CD14-positive monocyte (primary cell): ENCODE data around the gene NUP85. TPM values are rescaled to one million over a fixed set of nuclear protein-coding genes. Genes with fewer than 3 reads are reported as not detected.

Experiments used
- DNase-seq, 3 donors: peaks; one replicate each; pipeline ENCODE4 v3.0.0-alpha.2; 2011 to 2022
- H2AFZ ChIP-seq: 2 replicates; pipeline ENCODE4 v1.6.0; 2012; ENCODE audit warnings: mild to moderate bottlenecking, low read depth, low read length, inconsistent platforms; ENCODE audit not compliant: insufficient read depth, poor library complexity, severe bottlenecking
- H3K27ac ChIP-seq, 2 donors: 1 replicate in 1 of 2; 2 replicates in 1 of 2; pipeline ENCODE4 v1.5.1; 2012 to 2013; ENCODE audit warnings: low read length in 2 of 2, control low read depth in 1 of 2, inconsistent platforms in 1 of 2, low read depth in 1 of 2, mild to moderate bottlenecking in 1 of 2
- H3K27me3 ChIP-seq, 2 donors: one replicate each; pipeline versions ENCODE4 v1.6.0 to v1.6.1; 2011 to 2013; ENCODE audit warnings: low read length in 2 of 2; ENCODE audit not compliant: control insufficient read depth in 2 of 2, insufficient read depth in 2 of 2
- H3K36me3 ChIP-seq, 2 donors: replicated peaks in 1 of 2; 1 replicate in 1 of 2; 2 replicates in 1 of 2; pipeline versions ENCODE4 v1.5.1 to v1.6.1; 2012 to 2013; ENCODE audit warnings: low read length in 2 of 2, control low read depth in 1 of 2, inconsistent platforms in 1 of 2, mild to moderate bottlenecking in 1 of 2; ENCODE audit not compliant: insufficient read depth in 2 of 2, control insufficient read depth in 1 of 2
- H3K4me1 ChIP-seq, 2 donors: 1 replicate in 1 of 2; 2 replicates in 1 of 2; pipeline versions ENCODE4 v1.5.1 to v1.6.1; 2012 to 2013; ENCODE audit warnings: low read length in 2 of 2, control low read depth in 1 of 2, inconsistent platforms in 1 of 2, mild to moderate bottlenecking in 1 of 2, moderate library complexity in 1 of 2; ENCODE audit not compliant: insufficient read depth in 2 of 2, control insufficient read depth in 1 of 2
- H3K4me2 ChIP-seq: replicated peaks from 2 replicates; pipeline ENCODE3; 2012; ENCODE audit warnings: low read length, moderate library complexity, mild to moderate bottlenecking; ENCODE audit not compliant: poor library complexity, severe bottlenecking; ENCODE audit errors: extremely low read depth
- H3K4me3 ChIP-seq, 3 experiments: fragments of 200-600 bp in 1 of 3; sonication (generic) in 1 of 3; replicated peaks in 1 of 3; 1 replicate in 2 of 3; 2 replicates in 1 of 3; pipeline ENCODE4 v1.5.1; 2011 to 2013; ENCODE audit warnings: low read length in 3 of 3, mild to moderate bottlenecking in 3 of 3, control low read depth in 2 of 3, low read depth in 2 of 3, inconsistent platforms in 1 of 3, moderate library complexity in 1 of 3
- H3K79me2 ChIP-seq: 2 replicates; pipeline ENCODE4 v1.6.0; 2012; ENCODE audit warnings: mild to moderate bottlenecking, control low read depth, inconsistent platforms, low read length, moderate library complexity; ENCODE audit not compliant: insufficient read depth
- H3K9ac ChIP-seq: 2 replicates; pipeline ENCODE4 v1.6.0; 2017; ENCODE audit warnings: low read length, mild to moderate bottlenecking; ENCODE audit not compliant: insufficient read depth, poor library complexity, severe bottlenecking
- H3K9me3 ChIP-seq, 2 donors: replicated peaks in 1 of 2; 1 replicate in 1 of 2; 2 replicates in 1 of 2; pipeline versions ENCODE4 v1.5.1 to v1.6.1; 2012 to 2013; ENCODE audit warnings: low read length in 2 of 2, control low read depth in 1 of 2; ENCODE audit not compliant: control insufficient read depth in 1 of 2, insufficient read depth in 1 of 2
- H4K20me1 ChIP-seq: 2 replicates; pipeline ENCODE4 v1.6.0; 2012; ENCODE audit warnings: mild to moderate bottlenecking, low read length, control low read depth, moderate library complexity; ENCODE audit not compliant: insufficient read depth
- H3K27ac Mint-ChIP-seq, 7 donors: one replicate each; pipeline ENCODE4 v1.8.0; 2020; ENCODE audit warnings: mild to moderate bottlenecking in 7 of 7, mixed read lengths in 7 of 7, moderate library complexity in 6 of 7, inconsistent platforms in 2 of 7
- H3K27me3 Mint-ChIP-seq, 3 donors: one replicate each; pipeline ENCODE4 v1.8.0; 2021 to 2022; ENCODE audit warnings: low read depth in 3 of 3, mild to moderate bottlenecking in 3 of 3, mixed read lengths in 3 of 3, moderate library complexity in 3 of 3, inconsistent platforms in 1 of 3
- H3K36me3 Mint-ChIP-seq, 2 donors: one replicate each; pipeline ENCODE4 v1.8.0; 2020; ENCODE audit warnings: mixed read lengths in 2 of 2, inconsistent platforms in 1 of 2, mild to moderate bottlenecking in 1 of 2
- H3K4me1 Mint-ChIP-seq: one replicate; pipeline ENCODE4 v1.8.0; 2020; ENCODE audit warnings: mild to moderate bottlenecking, mixed read lengths
- H3K4me3 Mint-ChIP-seq, 2 donors: one replicate each; pipeline ENCODE4 v1.8.0; 2020; ENCODE audit warnings: mild to moderate bottlenecking in 2 of 2, mixed read lengths in 2 of 2, moderate library complexity in 1 of 2
- H3K9me3 Mint-ChIP-seq, 7 donors: one replicate each; pipeline ENCODE4 v1.8.0; 2020 to 2022; ENCODE audit warnings: mixed read lengths in 7 of 7, mild to moderate bottlenecking in 6 of 7, moderate library complexity in 6 of 7, inconsistent platforms in 2 of 7
- CTCF ChIP-seq: fragments of 200-600 bp; IDR thresholded peaks from one replicate; pipeline ENCODE4 v1.8.0; 2022; ENCODE audit warnings: antibody characterized with exemption, mild to moderate bottlenecking
- WGBS: methylation state at CpG from one replicate; pipeline ENCODE4 v1.1.5; 2013; ENCODE audit warnings: missing lambda C conversion rate; ENCODE audit not compliant: insufficient coverage; 5-methylcytosine and 5-hydroxymethylcytosine counted together
- intact Hi-C, 2 donors: fragments of 100-400 bp; cut with micrococcal nuclease; formaldehyde crosslinking; loops; one replicate each; pipeline versions ENCODE4 v1.15.0 to v1.15.1; 2023
- polyA plus RNA-seq, 3 donors: library from polyadenylated mRNA; depleted of rRNA in 1 of 3; unstranded in 2 of 3; stranded (reverse) in 1 of 3; fragments of 300-500 nt in 2 of 3; fragments of >200 nt in 1 of 3; fragmentation: Illumina TruSeq in 2 of 3; gene quantifications; 1 replicate in 2 of 3; 2 replicates in 1 of 3; pipeline ENCODE4 v1.2.3, GENCODE V29; 2012 to 2021

NUP85 gene
- polyA plus RNA-seq, 3 donors, result 36.3 to 94.2 (median 38.7) TPM

GRCh38 chr17:75271233-75271954, 65.9 kb downstream of the NUP85 start:
- H2AFZ ChIP-seq, result peak overlapping the region; percentile 91
- Mint-ChIP-seq H3K9me3 (peaks cover 0 to 4% (median 0%) of the 10 kb centered on the region in 7 donors), H3K36me3 (peaks cover 30 to 40% of the 10 kb centered on the region in 2 donors), H3K4me3 (peak overlapping the region; percentile 72 to 87), H3K27me3 (peaks cover 0 to 2% (median 0%) of the 10 kb centered on the region in 3 donors), H3K4me1 (peaks cover 54% of the 10 kb centered on the region), H3K27ac (peak overlapping the region; percentile 36 to 81 (median 70))
- H3K9me3 ChIP-seq, result no peaks in the 10 kb centered on the region
- peaks cover 63% of the 10 kb centered on the region for H3K79me2 ChIP-seq
- peak overlapping the region; percentile 89 for H3K4me2 ChIP-seq
- peak; percentile 78 to 89 (median 88) for DNase-seq
- peaks cover 54 to 59% of the 10 kb centered on the region in 2 donors for H3K4me1 ChIP-seq
- peak overlapping the region; percentile 52 to 90 for H3K27ac ChIP-seq
- WGBS, result under 1% methylated on average over 73 of the region's 74 CpGs
- H3K4me3 ChIP-seq, result peak overlapping the region; percentile 71 to 92 (median 83)
- peak overlapping the region; percentile 83 for H3K9ac ChIP-seq
- intact Hi-C loops, result loop anchor here in 1 of 2 donors (5.0 kb wide), 1 partner anchor 136 kb away; the partner anchor contains the start of gene GRB2
- peaks cover 13 to 29% of the 10 kb centered on the region in 2 donors for H3K36me3 ChIP-seq
- peak; percentile 79 for TF ChIP-seq CTCF
- H4K20me1 ChIP-seq, result peaks cover 4% of the 10 kb centered on the region
- no peaks in the 10 kb centered on the region for H3K27me3 ChIP-seq

- peaks cover 0 to 2% (median 0%) of the 10 kb centered on the region in 3 donors for H3K27me3 Mint-ChIP-seq
- H3K9ac ChIP-seq, result peak overlapping the region; percentile 83
- DNase-seq, result no peak
Measured at GRCh38 chr17:75271955-75272847, 66.7 kb downstream of the NUP85 start.

More at GRCh38 chr17:75271955-75272847, 66.7 kb downstream of the NUP85 start:
- H3K4me2 ChIP-seq, result peak overlapping the region; percentile 89
- intact Hi-C loops, result loop anchor here in 1 of 2 donors (5.0 kb wide), 1 partner anchor 135 kb away; the partner anchor contains the start of gene GRB2
- H3K27ac ChIP-seq, result peak overlapping the region; percentile 52 to 90
- H2AFZ ChIP-seq, result peak overlapping the region; percentile 91
- H3K4me3 ChIP-seq, result peak overlapping the region; percentile 71 to 92 (median 83)
- H3K4me1 ChIP-seq, result peaks cover 46 to 51% of the 10 kb centered on the region in 2 donors
- H3K9me3 Mint-ChIP-seq, result peaks cover 0 to 2% (median 0%) of the 10 kb centered on the region in 7 donors
- peaks cover 15 to 31% of the 10 kb centered on the region in 2 donors for H3K36me3 ChIP-seq
- peak overlapping the region; percentile 72 to 87 for H3K4me3 Mint-ChIP-seq
- peaks cover 46% of the 10 kb centered on the region for H3K4me1 Mint-ChIP-seq
- WGBS, result 60% methylated on average over 20 of the region's 24 CpGs
- TF ChIP-seq CTCF, result no peak
- H3K9me3 ChIP-seq, result no peaks in the 10 kb centered on the region
- H3K36me3 Mint-ChIP-seq, result peaks cover 22 to 40% of the 10 kb centered on the region in 2 donors
- H3K27ac Mint-ChIP-seq, result peak overlapping the region; percentile 0 to 81 (median 70)
- peaks cover 63% of the 10 kb centered on the region for H3K79me2 ChIP-seq
- H4K20me1 ChIP-seq, result peaks cover 4% of the 10 kb centered on the region
- H3K27me3 ChIP-seq, result no peaks in the 10 kb centered on the region
